Fibroblast of lung (primary cell): Measurements from ENCODE around the gene DNAH3. TPM values are rescaled to one million over a fixed set of nuclear protein-coding genes. Genes with fewer than 3 reads are reported as not detected.

ENCODE experiments used
- DNase-seq, 2 donors: peaks; one replicate each; pipeline versions ENCODE4 v3.0.0 to v3.0.0-alpha.2; 2010; ENCODE audit warnings: low read depth in 2 of 2
- H2AFZ ChIP-seq: 2 replicates; pipeline ENCODE4 v1.5.1; 2012; ENCODE audit warnings: low read length, control low read depth, inconsistent platforms
- H3K27ac ChIP-seq: 2 replicates; pipeline ENCODE4 v1.5.1; 2011; ENCODE audit warnings: low read length, control low read depth; ENCODE audit not compliant: insufficient read depth
- H3K27me3 ChIP-seq: 2 replicates; pipeline ENCODE4 v1.5.1; 2011; ENCODE audit warnings: mild to moderate bottlenecking, low read length; ENCODE audit not compliant: control insufficient read depth, insufficient read depth
- H3K36me3 ChIP-seq: 2 replicates; pipeline ENCODE4 v1.5.1; 2011; ENCODE audit warnings: low read length; ENCODE audit not compliant: control insufficient read depth, insufficient read depth
- H3K4me1 ChIP-seq: 2 replicates; pipeline ENCODE4 v1.5.1; 2011; ENCODE audit warnings: low read length; ENCODE audit not compliant: control insufficient read depth, insufficient read depth; ENCODE audit errors: extremely low read depth
- H3K4me2 ChIP-seq: 2 replicates; pipeline ENCODE4 v1.5.1; 2011; ENCODE audit warnings: low read length, control low read depth; ENCODE audit not compliant: insufficient read depth; ENCODE audit errors: extremely low read depth
- H3K4me3 ChIP-seq, 4 experiments: fragments of 200-600 bp in 1 of 4; sonication (generic) in 1 of 4; replicated peaks in 1 of 4; 2 replicates each; pipeline ENCODE4 v1.5.1; 2011 to 2016; ENCODE audit warnings: low read length in 4 of 4, low read depth in 3 of 4, mild to moderate bottlenecking in 3 of 4, control low read depth in 2 of 4, inconsistent platforms in 1 of 4, mixed read lengths in 1 of 4; ENCODE audit not compliant: insufficient read depth in 1 of 4; ENCODE audit errors: control extremely low read depth in 1 of 4
- H3K79me2 ChIP-seq: 2 replicates; pipeline ENCODE4 v1.5.1; 2012; ENCODE audit warnings: mild to moderate bottlenecking, low read length, inconsistent platforms; ENCODE audit not compliant: control insufficient read depth, insufficient read depth
- H3K9ac ChIP-seq: 2 replicates; pipeline ENCODE4 v1.5.1; 2011; ENCODE audit warnings: mild to moderate bottlenecking, low read length, control low read depth; ENCODE audit not compliant: insufficient read depth
- H3K9me3 ChIP-seq: 2 replicates; pipeline ENCODE4 v1.5.1; 2012; ENCODE audit warnings: low read depth, low read length; ENCODE audit not compliant: control insufficient read depth, insufficient read depth
- H4K20me1 ChIP-seq: 2 replicates; pipeline ENCODE4 v1.5.1; 2011; ENCODE audit warnings: low read length; ENCODE audit not compliant: control insufficient read depth, insufficient read depth; ENCODE audit errors: extremely low read depth
- EZH2 ChIP-seq: IDR thresholded peaks from 2 replicates; pipeline ENCODE4 v1.5.1; 2012; ENCODE audit warnings: low read length, control low read depth, mild to moderate bottlenecking; ENCODE audit errors: missing control alignments
- polyA plus RNA-seq, 2 donors: library from polyadenylated mRNA; depleted of rRNA in 1 of 2; stranded (reverse) in 1 of 2; unstranded in 1 of 2; fragments of >200 nt; gene quantifications; 2 replicates each; pipeline ENCODE4 v1.2.1, GENCODE V29; 2011 to 2012; ENCODE audit warnings: missing spikeins in 1 of 2
- total RNA-seq: library from RNA; depleted of rRNA; stranded (reverse); fragments of >200 nt; gene quantifications from 2 replicates; pipeline ENCODE4 v1.2.1, GENCODE V29; 2014
- TF ChIP-seq, protein P1 (sequence below), 2 donors: IDR thresholded peaks in 1 of 2; conservative IDR thresholded peaks in 1 of 2; 1 replicate in 1 of 2; 2 replicates in 1 of 2; pipeline ENCODE4 v1.5.1; 2011 to 2012; ENCODE audit warnings: low read length in 2 of 2, control low read depth in 1 of 2, inconsistent platforms in 1 of 2, low read depth in 1 of 2, mild to moderate bottlenecking in 1 of 2

The DNAH3 gene
- total and polyA plus RNA-seq, 2 donors (not counting 1 experiment from before 2014, with no cell fraction given), result not detected

DNA sequence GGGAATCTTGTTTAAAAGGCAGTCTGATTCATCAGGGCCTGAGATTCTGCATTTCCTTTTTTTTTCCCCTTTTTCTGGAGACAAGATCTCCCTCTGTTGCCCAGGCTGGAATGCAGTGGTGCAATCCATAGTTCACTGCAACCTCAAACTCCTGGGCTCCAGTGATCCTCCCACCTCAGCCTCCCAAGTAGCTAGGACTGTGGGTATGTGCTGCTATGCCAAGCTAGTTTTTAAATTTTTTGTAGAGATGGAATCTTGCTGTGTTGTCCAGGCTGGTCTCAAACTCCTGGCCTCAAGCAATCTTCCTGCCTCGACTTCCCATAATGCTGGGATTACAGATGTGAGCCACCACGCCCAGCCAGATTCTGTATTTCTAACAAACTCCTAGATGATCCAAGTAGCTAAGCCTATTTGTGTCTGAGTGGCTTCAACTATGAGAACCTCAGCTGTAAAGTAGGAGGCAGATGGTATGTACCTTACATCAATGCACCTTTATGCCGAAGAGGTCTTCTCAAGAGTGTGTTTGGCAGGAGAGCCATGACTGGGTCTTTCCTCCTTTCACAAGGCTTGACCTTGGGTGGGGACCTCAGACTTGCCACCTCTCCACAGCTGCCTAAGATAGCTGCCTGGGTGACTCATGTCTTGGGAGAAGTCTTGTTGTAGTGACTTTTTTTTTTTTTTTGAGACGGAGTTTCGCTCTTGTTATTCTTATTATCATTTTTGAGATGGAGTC lies 18.8 kb upstream of the DNAH3 start:
- TF ChIP-seq EZH2, result no peak
- TF ChIP-seq, protein P1, sequence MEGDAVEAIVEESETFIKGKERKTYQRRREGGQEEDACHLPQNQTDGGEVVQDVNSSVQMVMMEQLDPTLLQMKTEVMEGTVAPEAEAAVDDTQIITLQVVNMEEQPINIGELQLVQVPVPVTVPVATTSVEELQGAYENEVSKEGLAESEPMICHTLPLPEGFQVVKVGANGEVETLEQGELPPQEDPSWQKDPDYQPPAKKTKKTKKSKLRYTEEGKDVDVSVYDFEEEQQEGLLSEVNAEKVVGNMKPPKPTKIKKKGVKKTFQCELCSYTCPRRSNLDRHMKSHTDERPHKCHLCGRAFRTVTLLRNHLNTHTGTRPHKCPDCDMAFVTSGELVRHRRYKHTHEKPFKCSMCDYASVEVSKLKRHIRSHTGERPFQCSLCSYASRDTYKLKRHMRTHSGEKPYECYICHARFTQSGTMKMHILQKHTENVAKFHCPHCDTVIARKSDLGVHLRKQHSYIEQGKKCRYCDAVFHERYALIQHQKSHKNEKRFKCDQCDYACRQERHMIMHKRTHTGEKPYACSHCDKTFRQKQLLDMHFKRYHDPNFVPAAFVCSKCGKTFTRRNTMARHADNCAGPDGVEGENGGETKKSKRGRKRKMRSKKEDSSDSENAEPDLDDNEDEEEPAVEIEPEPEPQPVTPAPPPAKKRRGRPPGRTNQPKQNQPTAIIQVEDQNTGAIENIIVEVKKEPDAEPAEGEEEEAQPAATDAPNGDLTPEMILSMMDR (conservative IDR thresholded peaks at IDR 0.05 in 1 of 2, IDR thresholded peaks at IDR 0.05 in 1 of 2; ENCODE audit: low read depth in 1 of 2, low read length in 2 of 2), result no peak
- H3K4me2 ChIP-seq, result no peak overlapping the region
- no peaks in the 10 kb centered on the region for H3K9me3 ChIP-seq
- peaks cover 4% of the 10 kb centered on the region for H3K36me3 ChIP-seq
- no peaks in the 10 kb centered on the region for H3K27me3 ChIP-seq
- H3K4me3 ChIP-seq, result no peak overlapping the region
- no peak overlapping the region for H3K27ac ChIP-seq
- no peak overlapping the region for H3K9ac ChIP-seq
- H3K4me1 ChIP-seq, result peaks cover 5% of the 10 kb centered on the region
- peak; percentile 68 to 80 for DNase-seq
- no peak overlapping the region for H2AFZ ChIP-seq
- no peaks in the 10 kb centered on the region for H3K79me2 ChIP-seq
- no peaks in the 10 kb centered on the region for H4K20me1 ChIP-seq

DNA sequence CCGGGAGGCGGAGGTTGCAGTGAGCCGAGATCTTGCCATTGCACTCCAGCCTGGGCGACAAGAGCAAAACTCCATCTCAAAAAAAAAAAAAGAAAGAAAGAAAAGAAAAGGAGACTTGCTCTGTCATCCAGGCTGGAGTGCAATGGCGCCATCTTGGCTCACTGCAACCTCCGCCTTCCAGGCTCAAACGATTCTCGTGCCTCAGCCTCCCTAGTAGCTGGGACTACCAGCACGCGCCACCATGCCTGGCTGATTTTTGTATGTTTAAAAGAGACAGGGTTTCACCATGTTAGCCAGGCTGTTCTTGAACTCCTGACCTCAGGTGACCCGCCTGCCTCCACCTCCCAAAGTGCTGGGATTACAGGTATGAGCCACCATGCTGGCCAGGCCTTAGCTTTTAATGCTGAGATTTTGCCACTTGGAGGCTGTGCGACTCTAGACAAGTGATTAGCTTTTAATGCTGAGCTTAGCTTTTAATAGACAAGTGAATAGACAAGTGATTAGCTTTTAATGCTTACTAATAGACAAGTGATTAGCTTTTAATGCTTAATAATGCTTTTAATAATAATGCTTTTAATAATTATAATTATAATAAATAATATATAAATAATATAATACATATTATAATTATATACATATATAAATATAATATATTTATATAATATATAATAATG lies 17.4 kb upstream of the DNAH3 start:
- Histone ChIP-seq H3K4me1 (peaks cover 7% of the 10 kb centered on the region), H3K9me3 (no peaks in the 10 kb centered on the region), H2AFZ (no peak overlapping the region), H3K36me3 (peaks cover 4% of the 10 kb centered on the region), H3K79me2 (no peaks in the 10 kb centered on the region), H3K4me3 (no peak overlapping the region), H3K9ac (no peak overlapping the region), H4K20me1 (no peaks in the 10 kb centered on the region), H3K27me3 (no peaks in the 10 kb centered on the region), H3K27ac (no peak overlapping the region), H3K4me2 (no peak overlapping the region)
- DNase-seq, result no peak
- no peak for TF ChIP-seq EZH2
- TF ChIP-seq, protein P1 (conservative IDR thresholded peaks at IDR 0.05 in 1 of 2, IDR thresholded peaks at IDR 0.05 in 1 of 2; ENCODE audit: low read depth in 1 of 2, low read length in 2 of 2), result no peak

DNA sequence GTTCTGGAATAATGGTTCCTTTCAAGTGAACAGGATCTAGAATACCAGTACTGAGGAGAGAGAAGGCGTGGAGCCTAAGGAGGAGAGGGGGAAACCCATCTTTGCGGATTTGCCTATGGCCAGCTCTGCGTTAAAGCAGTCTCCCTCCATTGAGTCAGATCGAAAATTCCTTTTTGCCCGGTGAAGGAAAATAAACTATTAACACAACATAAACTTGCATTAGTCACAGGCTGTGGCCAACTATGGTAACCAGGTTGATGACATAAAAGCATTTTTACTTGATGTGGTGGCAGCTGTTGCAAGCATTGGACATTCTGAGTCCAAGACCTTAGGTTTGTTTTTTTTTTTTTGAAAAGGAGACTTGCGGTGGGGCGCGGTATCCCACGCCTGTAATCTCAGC lies 16.7 kb upstream of the DNAH3 start:
- DNase-seq, result peak; percentile 92 to 98
- H3K9me3 ChIP-seq, result no peaks in the 10 kb centered on the region
- no peaks in the 10 kb centered on the region for H3K27me3 ChIP-seq
- no peak overlapping the region for H3K4me2 ChIP-seq
- no peak overlapping the region for H3K27ac ChIP-seq
- H3K36me3 ChIP-seq, result peaks cover 4% of the 10 kb centered on the region
- H3K4me1 ChIP-seq, result peaks cover 12% of the 10 kb centered on the region
- H3K4me3 ChIP-seq, result no peak overlapping the region
- no peaks in the 10 kb centered on the region for H4K20me1 ChIP-seq
- no peak overlapping the region for H3K9ac ChIP-seq
- TF ChIP-seq, protein P1 (conservative IDR thresholded peaks at IDR 0.05 in 1 of 2, IDR thresholded peaks at IDR 0.05 in 1 of 2; ENCODE audit: low read depth in 1 of 2, low read length in 2 of 2), result no peak
- no peak for TF ChIP-seq EZH2
- no peaks in the 10 kb centered on the region for H3K79me2 ChIP-seq
- H2AFZ ChIP-seq, result no peak overlapping the region
